ENCODE results near the gene ZBTB7C.

DNA sequence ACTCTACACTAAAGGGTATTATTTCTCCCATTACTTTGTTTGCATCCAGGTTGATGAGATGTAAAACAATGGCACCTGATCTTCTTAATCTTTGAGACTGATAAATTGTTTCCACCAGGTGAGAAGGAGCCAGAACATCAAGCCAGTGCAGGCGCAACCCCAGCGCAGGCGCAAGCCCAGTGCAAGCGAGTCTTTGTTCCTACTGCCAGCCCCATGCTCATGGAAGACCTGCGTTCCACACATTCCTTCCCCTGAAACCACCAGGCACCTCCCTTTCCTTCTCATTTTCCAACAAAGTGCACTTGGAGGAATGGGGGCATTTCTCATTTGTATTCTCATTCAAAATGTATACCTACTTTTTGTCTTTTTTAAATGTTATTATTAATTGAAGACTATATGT, 290.0 kb downstream of the ZBTB7C start:
- no peak for TF ChIP-seq EP300 (IDR thresholded peaks at IDR 0.05; ENCODE audit: borderline replicate concordance in 1 of 2, low read depth in 1 of 2, low read length in 1 of 2)
- TF ChIP-seq, protein P1, sequence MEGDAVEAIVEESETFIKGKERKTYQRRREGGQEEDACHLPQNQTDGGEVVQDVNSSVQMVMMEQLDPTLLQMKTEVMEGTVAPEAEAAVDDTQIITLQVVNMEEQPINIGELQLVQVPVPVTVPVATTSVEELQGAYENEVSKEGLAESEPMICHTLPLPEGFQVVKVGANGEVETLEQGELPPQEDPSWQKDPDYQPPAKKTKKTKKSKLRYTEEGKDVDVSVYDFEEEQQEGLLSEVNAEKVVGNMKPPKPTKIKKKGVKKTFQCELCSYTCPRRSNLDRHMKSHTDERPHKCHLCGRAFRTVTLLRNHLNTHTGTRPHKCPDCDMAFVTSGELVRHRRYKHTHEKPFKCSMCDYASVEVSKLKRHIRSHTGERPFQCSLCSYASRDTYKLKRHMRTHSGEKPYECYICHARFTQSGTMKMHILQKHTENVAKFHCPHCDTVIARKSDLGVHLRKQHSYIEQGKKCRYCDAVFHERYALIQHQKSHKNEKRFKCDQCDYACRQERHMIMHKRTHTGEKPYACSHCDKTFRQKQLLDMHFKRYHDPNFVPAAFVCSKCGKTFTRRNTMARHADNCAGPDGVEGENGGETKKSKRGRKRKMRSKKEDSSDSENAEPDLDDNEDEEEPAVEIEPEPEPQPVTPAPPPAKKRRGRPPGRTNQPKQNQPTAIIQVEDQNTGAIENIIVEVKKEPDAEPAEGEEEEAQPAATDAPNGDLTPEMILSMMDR (IDR thresholded peaks at IDR 0.05): no peak
- TF ChIP-seq POLR2AphosphoS5 (IDR thresholded peaks at IDR 0.05; ENCODE audit: low read depth, low read length): no peak

Measured in SK-N-SH (cell line).